GM23338 (cell line): ENCODE data around the gene WBP2. TPM values are rescaled to one million over a fixed set of nuclear protein-coding genes. Genes with fewer than 3 reads are reported as not detected.
A peak's percentile ranks its signal among the peaks of the same experiment; 100 is the strongest.

ENCODE experiments used
- ATAC-seq: fragments of 200-7000 bp; cut with Tn5 transposase; 3 replicates; pipeline ENCODE4 v1.9.1; 2020
- DNase-seq: peaks from one replicate; pipeline ENCODE4 v3.0.0-alpha.2; 2015; ENCODE audit warnings: low spot score
- H2AFZ ChIP-seq: fragments of 200-600 bp; sonication (generic); 2 replicates; pipeline ENCODE4 v1.8.0; 2016; ENCODE audit warnings: antibody characterized with exemption, mild to moderate bottlenecking, moderate library complexity
- H3F3A ChIP-seq: fragments of 200-600 bp; sonication (generic); replicated peaks from 2 replicates; pipeline ENCODE4 v1.8.0; 2017; ENCODE audit warnings: antibody characterized with exemption, mixed run types, low read depth
- H3K27ac ChIP-seq: fragments of 200-600 bp; sonication (generic); 2 replicates; pipeline ENCODE4 v1.6.1; 2016; ENCODE audit warnings: low read depth
- H3K27me3 ChIP-seq: fragments of 200-600 bp; sonication (generic); 2 replicates; pipeline ENCODE4 v1.8.0; 2016; ENCODE audit warnings: mild to moderate bottlenecking, mixed run types, moderate library complexity; ENCODE audit not compliant: insufficient read depth
- H3K36me3 ChIP-seq: fragments of 200-600 bp; sonication (generic); 2 replicates; pipeline ENCODE4 v1.8.0; 2016; ENCODE audit warnings: mild to moderate bottlenecking; ENCODE audit not compliant: insufficient read depth
- H3K4me1 ChIP-seq: fragments of 200-600 bp; sonication (generic); 2 replicates; pipeline ENCODE4 v1.8.0; 2016; ENCODE audit warnings: mild to moderate bottlenecking, moderate library complexity; ENCODE audit not compliant: insufficient read depth
- H3K4me2 ChIP-seq: fragments of 200-600 bp; sonication (generic); 2 replicates; pipeline ENCODE4 v1.7.1; 2017; ENCODE audit warnings: mixed run types
- H3K4me3 ChIP-seq: fragments of 200-600 bp; sonication (generic); 2 replicates; pipeline ENCODE4 v1.6.1; 2016; ENCODE audit warnings: mixed run types
- H3K79me2 ChIP-seq: fragments of 200-600 bp; sonication (generic); replicated peaks from 2 replicates; pipeline ENCODE4 v1.8.0; 2017; ENCODE audit warnings: mild to moderate bottlenecking; ENCODE audit not compliant: insufficient read depth
- H3K9me2 ChIP-seq: fragments of 200-600 bp; sonication (generic); 2 replicates; pipeline ENCODE4 v1.8.0; 2017; ENCODE audit not compliant: insufficient read depth
- H4K20me1 ChIP-seq: fragments of 200-600 bp; sonication (generic); replicated peaks from 2 replicates; pipeline ENCODE4 v1.8.0; 2017; ENCODE audit warnings: mild to moderate bottlenecking; ENCODE audit not compliant: insufficient read depth
- H3K27ac Mint-ChIP-seq: 2 replicates; pipeline ENCODE4 v1.8.0; 2020; ENCODE audit warnings: inconsistent platforms, mild to moderate bottlenecking, moderate library complexity, mixed read lengths
- H3K27me3 Mint-ChIP-seq: 3 replicates; pipeline ENCODE4 v1.8.0; 2022; ENCODE audit warnings: low read depth, mild to moderate bottlenecking, moderate library complexity, mixed read lengths, inconsistent platforms; ENCODE audit not compliant: insufficient read depth, poor library complexity
- H3K36me3 Mint-ChIP-seq: 3 replicates; pipeline ENCODE4 v1.8.0; 2021; ENCODE audit warnings: low read depth, mild to moderate bottlenecking, inconsistent platforms, moderate library complexity, mixed read lengths
- H3K4me1 Mint-ChIP-seq: 3 replicates; pipeline ENCODE4 v1.8.0; 2020; ENCODE audit warnings: mild to moderate bottlenecking, inconsistent platforms, mixed read lengths
- H3K4me3 Mint-ChIP-seq: 3 replicates; pipeline ENCODE4 v1.8.0; 2021; ENCODE audit warnings: moderate library complexity, mild to moderate bottlenecking, inconsistent platforms, mixed read lengths
- H3K9me3 Mint-ChIP-seq: 3 replicates; pipeline ENCODE4 v1.8.0; 2020; ENCODE audit warnings: moderate library complexity, mild to moderate bottlenecking, inconsistent platforms, mixed read lengths
- CREB1 ChIP-seq: fragments of 250-450 bp; sonication (Bioruptor Pico); IDR thresholded peaks from 2 replicates; pipeline ENCODE4 v1.5.0; 2020; ENCODE audit warnings: low read depth, mild to moderate bottlenecking, moderate library complexity
- EZH2phosphoT487 ChIP-seq: fragments of 200-600 bp; sonication (generic); IDR thresholded peaks from one replicate; pipeline ENCODE4 v1.8.1; 2018; ENCODE audit warnings: antibody characterized with exemption; ENCODE audit not compliant: unreplicated experiment
- JUNB ChIP-seq: IDR thresholded peaks from one replicate; pipeline ENCODE4 v1.6.1; 2016; ENCODE audit warnings: antibody characterized with exemption; ENCODE audit not compliant: unreplicated experiment
- NANOG ChIP-seq: IDR thresholded peaks from 2 replicates; pipeline ENCODE4 v1.6.1; 2016; ENCODE audit warnings: antibody characterized with exemption, borderline replicate concordance
- POLR2AphosphoS5 ChIP-seq: IDR thresholded peaks from 2 replicates; pipeline ENCODE4 v1.6.1; 2016; ENCODE audit warnings: antibody characterized with exemption, low read depth
- STAT1 ChIP-seq: IDR thresholded peaks from one replicate; pipeline ENCODE4 v1.6.1; 2016; ENCODE audit warnings: antibody characterized with exemption; ENCODE audit not compliant: unreplicated experiment
- ZNF462 ChIP-seq: fragments of 250-450 bp; sonication (Bioruptor Pico); IDR thresholded peaks from 2 replicates; pipeline ENCODE4 v1.5.0; 2020; ENCODE audit warnings: mild to moderate bottlenecking, moderate library complexity
- polyA plus RNA-seq: library from polyadenylated mRNA; unstranded; fragments of >200 nt; fragmentation: Nextera tagmentation; extraction: Ambion mirVana; gene quantifications from 2 replicates; pipeline ENCODE4 v1.2.1, GENCODE V29; 2016
- total RNA-seq: library from RNA; depleted of rRNA; stranded (reverse); fragments of >200 nt; shearing (Covaris generic); gene quantifications from 2 replicates; pipeline ENCODE4 v1.2.3, GENCODE V29; 2014
- TF ChIP-seq, protein P1 (sequence below), 2 experiments: fragments of 200-600 bp in 1 of 2; sonication (generic) in 1 of 2; conservative IDR thresholded peaks; 2 replicates each; pipeline versions ENCODE4 v1.5.1 to v1.6.1; 2016 to 2017; ENCODE audit warnings: antibody characterized with exemption in 2 of 2, low read depth in 2 of 2, mild to moderate bottlenecking in 2 of 2, moderate library complexity in 1 of 2
- TF ChIP-seq, protein P2 (sequence below): IDR thresholded peaks from one replicate; pipeline ENCODE4 v1.6.1; 2018; ENCODE audit warnings: antibody characterized with exemption; ENCODE audit not compliant: unreplicated experiment
- TF ChIP-seq, protein P3 (sequence below): IDR thresholded peaks from 2 replicates; pipeline ENCODE4 v1.6.1; 2016; ENCODE audit warnings: antibody characterized with exemption

The WBP2 gene
- total and polyA plus RNA-seq, 2 experiments from 2014 or later, result 36.2 to 63.5 TPM

- no peak for TF ChIP-seq CREB1
Measured at GRCh38 chr17:75898065-75898464, 42.9 kb upstream of the WBP2 start (continued).

DNA sequence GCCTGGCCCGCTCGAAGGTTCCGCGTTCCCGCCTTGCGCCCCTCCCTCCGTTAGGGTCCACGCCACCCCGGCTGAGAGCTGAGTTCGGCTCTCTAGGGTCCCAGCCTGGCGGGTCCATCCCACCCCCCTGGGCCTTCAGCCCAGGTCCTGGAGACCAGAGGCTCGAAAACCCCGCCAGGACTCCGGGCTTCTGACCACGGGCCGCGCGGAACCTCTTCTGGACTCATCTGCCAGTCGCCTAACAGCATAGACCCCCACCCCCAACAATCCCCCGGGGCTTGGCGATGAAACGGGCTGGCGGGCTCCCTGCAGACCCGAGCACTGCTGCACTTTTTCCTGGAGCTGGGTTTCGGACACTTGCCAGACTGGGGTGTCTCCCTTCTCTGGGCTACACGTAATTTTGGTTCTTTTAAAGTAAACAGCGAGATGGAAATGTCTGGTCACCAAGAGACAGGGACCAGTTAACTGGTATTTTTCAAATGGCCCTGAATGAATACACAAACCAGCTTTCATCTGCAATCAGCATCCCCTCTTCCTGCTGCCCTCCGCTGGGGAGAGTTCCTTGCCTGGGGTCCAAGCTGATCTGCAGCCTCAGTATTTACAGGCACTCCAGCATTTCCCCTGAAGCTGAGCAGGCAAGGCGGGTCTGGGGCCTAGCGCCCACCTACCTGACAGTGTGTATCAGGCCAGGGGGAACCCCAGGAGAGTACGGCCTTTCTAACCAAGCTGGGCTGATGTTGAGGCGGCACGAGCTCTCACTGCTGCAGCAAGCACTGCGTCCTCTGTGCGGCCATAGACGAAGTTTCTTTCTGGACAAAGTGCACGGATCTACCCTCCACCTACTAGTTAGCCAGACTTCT, 42.3 kb upstream of the WBP2 start:
- Histone ChIP-seq H3K4me3 (peak overlapping the region; percentile 78), H3K4me1 (peaks cover 18% of the 10 kb centered on the region; the same call in 1 of the 2 replicates), H3K27ac (peak overlapping the region; percentile 81), H3K27me3 (no peaks in the 10 kb centered on the region), H3K9me2 (no peaks in the 10 kb centered on the region), H3K36me3 (peaks cover 9% of the 10 kb centered on the region), H3K4me2 (peak overlapping the region; percentile 92), H2AFZ (no peak overlapping the region), H3K79me2 (peaks cover 18% of the 10 kb centered on the region), H3F3A (peaks cover 29% of the 10 kb centered on the region), H4K20me1 (no peaks in the 10 kb centered on the region; the same call in 1 of the 2 replicates)
- TF ChIP-seq JUNB (no peak), EZH2phosphoT487 (no peak), CREB1 (no peak), STAT1 (no peak), POLR2AphosphoS5 (no peak; the same call in 1 of the 2 replicates), ZNF462 (CRISPR knock-in tag) (no peak), NANOG (no peak)
- TF ChIP-seq, protein P1, sequence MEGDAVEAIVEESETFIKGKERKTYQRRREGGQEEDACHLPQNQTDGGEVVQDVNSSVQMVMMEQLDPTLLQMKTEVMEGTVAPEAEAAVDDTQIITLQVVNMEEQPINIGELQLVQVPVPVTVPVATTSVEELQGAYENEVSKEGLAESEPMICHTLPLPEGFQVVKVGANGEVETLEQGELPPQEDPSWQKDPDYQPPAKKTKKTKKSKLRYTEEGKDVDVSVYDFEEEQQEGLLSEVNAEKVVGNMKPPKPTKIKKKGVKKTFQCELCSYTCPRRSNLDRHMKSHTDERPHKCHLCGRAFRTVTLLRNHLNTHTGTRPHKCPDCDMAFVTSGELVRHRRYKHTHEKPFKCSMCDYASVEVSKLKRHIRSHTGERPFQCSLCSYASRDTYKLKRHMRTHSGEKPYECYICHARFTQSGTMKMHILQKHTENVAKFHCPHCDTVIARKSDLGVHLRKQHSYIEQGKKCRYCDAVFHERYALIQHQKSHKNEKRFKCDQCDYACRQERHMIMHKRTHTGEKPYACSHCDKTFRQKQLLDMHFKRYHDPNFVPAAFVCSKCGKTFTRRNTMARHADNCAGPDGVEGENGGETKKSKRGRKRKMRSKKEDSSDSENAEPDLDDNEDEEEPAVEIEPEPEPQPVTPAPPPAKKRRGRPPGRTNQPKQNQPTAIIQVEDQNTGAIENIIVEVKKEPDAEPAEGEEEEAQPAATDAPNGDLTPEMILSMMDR (conservative IDR thresholded peaks at IDR 0.05; ENCODE audit: low read depth in 2 of 2), result no peak
- TF ChIP-seq, protein P2, sequence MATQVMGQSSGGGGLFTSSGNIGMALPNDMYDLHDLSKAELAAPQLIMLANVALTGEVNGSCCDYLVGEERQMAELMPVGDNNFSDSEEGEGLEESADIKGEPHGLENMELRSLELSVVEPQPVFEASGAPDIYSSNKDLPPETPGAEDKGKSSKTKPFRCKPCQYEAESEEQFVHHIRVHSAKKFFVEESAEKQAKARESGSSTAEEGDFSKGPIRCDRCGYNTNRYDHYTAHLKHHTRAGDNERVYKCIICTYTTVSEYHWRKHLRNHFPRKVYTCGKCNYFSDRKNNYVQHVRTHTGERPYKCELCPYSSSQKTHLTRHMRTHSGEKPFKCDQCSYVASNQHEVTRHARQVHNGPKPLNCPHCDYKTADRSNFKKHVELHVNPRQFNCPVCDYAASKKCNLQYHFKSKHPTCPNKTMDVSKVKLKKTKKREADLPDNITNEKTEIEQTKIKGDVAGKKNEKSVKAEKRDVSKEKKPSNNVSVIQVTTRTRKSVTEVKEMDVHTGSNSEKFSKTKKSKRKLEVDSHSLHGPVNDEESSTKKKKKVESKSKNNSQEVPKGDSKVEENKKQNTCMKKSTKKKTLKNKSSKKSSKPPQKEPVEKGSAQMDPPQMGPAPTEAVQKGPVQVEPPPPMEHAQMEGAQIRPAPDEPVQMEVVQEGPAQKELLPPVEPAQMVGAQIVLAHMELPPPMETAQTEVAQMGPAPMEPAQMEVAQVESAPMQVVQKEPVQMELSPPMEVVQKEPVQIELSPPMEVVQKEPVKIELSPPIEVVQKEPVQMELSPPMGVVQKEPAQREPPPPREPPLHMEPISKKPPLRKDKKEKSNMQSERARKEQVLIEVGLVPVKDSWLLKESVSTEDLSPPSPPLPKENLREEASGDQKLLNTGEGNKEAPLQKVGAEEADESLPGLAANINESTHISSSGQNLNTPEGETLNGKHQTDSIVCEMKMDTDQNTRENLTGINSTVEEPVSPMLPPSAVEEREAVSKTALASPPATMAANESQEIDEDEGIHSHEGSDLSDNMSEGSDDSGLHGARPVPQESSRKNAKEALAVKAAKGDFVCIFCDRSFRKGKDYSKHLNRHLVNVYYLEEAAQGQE, result no peak
- TF ChIP-seq, protein P3, sequence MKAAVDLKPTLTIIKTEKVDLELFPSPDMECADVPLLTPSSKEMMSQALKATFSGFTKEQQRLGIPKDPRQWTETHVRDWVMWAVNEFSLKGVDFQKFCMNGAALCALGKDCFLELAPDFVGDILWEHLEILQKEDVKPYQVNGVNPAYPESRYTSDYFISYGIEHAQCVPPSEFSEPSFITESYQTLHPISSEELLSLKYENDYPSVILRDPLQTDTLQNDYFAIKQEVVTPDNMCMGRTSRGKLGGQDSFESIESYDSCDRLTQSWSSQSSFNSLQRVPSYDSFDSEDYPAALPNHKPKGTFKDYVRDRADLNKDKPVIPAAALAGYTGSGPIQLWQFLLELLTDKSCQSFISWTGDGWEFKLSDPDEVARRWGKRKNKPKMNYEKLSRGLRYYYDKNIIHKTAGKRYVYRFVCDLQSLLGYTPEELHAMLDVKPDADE, result no peak
- H3K36me3 Mint-ChIP-seq, result peaks cover 46% of the 10 kb centered on the region
- ATAC-seq (peak; percentile 3), DNase-seq (peak; percentile 62)
- no peaks in the 10 kb centered on the region for H3K9me3 Mint-ChIP-seq
- H3K4me3 Mint-ChIP-seq, result peak overlapping the region; percentile 83
- H3K4me1 Mint-ChIP-seq, result peaks cover 26% of the 10 kb centered on the region
- peaks cover 10% of the 10 kb centered on the region for H3K27me3 Mint-ChIP-seq
- H3K27ac Mint-ChIP-seq, result peak overlapping the region; percentile 81
